Activated CD8-positive, alpha-beta memory T cell treated with anti-CD3 and anti-CD28 coated beads, Interleukin-2, amount 10 ng/mL, durations not matched to agents 7 days and 5 days (primary cell): ENCODE results near the gene HINT3. TPM values are rescaled to one million over a fixed set of nuclear protein-coding genes. Genes with fewer than 3 reads are reported as not detected.
"Not testable (repeated sequence)": the region's sequence is repeated elsewhere in the genome, so short reads cannot be mapped to it uniquely, and the experiment has no call there.

Source experiments
- ATAC-seq: fragments of 150-1000 bp; cut with Tn5 transposase; one replicate; pipeline ENCODE4 v1.10.0; 2021; ENCODE audit warnings: moderate library complexity
- CTCF ChIA-PET: fragments of 350-600 bp; sonication (Branson Sonifier 250); formaldehyde crosslinking; loops from one replicate; lab custom pipeline; 2021; ENCODE audit warnings: antibody characterized with exemption; lab: Charles Lee
- DNase-seq: peaks from one replicate; pipeline ENCODE4 v3.0.0-alpha.2; 2020
- H3K27ac Mint-ChIP-seq: one replicate; pipeline ENCODE4 v1.8.0; 2021; ENCODE audit warnings: mild to moderate bottlenecking, mixed read lengths
- H3K27me3 Mint-ChIP-seq: one replicate; pipeline ENCODE4 v1.8.0; 2021; ENCODE audit warnings: mixed read lengths
- H3K36me3 Mint-ChIP-seq: one replicate; pipeline ENCODE4 v1.8.0; 2021; ENCODE audit warnings: mild to moderate bottlenecking, mixed read lengths
- H3K4me1 Mint-ChIP-seq: one replicate; pipeline ENCODE4 v1.8.0; 2021; ENCODE audit warnings: mixed read lengths
- H3K4me3 Mint-ChIP-seq: one replicate; pipeline ENCODE4 v1.8.0; 2021; ENCODE audit warnings: mild to moderate bottlenecking, moderate library complexity, mixed read lengths
- H3K9me3 Mint-ChIP-seq: one replicate; pipeline ENCODE4 v1.8.0; 2022; ENCODE audit warnings: low read depth, mixed read lengths
- total RNA-seq, 2 experiments: library from RNA; stranded (reverse); gene quantifications; one replicate each; pipeline ENCODE4 v1.2.3, GENCODE V29; 2021

HINT3 gene
- total RNA-seq, 2 experiments from 2014 or later, result 8.7 to 9.3 TPM

DNA sequence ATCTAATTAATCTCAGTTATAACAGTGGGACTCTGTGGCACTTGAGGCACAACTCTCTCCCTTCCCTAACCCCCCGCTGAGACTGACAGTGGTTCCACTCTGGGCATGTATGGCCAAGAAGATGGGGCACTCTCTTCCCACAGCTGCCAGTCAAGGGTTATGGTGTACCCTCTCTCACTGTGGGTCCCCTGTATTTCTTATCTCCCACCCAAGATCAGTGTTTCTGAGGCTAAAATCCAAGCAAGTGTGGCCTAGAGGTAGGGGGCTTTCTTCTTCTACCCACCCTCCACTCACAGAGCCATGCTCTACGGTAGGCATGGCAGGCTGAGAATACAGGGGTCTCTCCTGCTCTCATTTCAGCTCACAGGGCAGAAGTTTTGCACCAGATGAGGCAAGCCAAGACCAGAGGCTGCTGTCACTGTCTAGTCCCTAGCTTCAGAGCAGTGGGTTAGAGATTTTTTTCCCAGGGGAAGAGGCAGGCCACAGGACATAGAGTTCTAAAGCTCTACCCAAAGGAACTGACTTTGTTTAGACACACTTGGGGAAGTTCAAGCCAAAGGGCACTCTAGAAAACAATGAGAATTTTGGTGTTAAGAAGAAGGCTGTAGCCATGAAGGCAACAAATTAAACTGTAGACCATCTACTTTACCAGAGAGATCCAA, 31.7 kb upstream of the HINT3 start:
- CTCF ChIA-PET, result interaction anchor here (0.7 to 1.2 kb wide), 5 partner anchors 14 to 134 kb away, joined by 3 to 6 read pairs (median 3); partner anchors contain the start of genes HINT3 and NCOA7
- no peaks in the 10 kb centered on the region for H3K27me3 Mint-ChIP-seq
- H3K9me3 Mint-ChIP-seq, result no peaks in the 10 kb centered on the region
- H3K4me3 Mint-ChIP-seq, result no peak overlapping the region
- peaks cover 52% of the 10 kb centered on the region for H3K4me1 Mint-ChIP-seq
- H3K27ac Mint-ChIP-seq, result peak overlapping the region; percentile 65
- DNase-seq (no peak), ATAC-seq (no peak)
- peaks cover 63% of the 10 kb centered on the region for H3K36me3 Mint-ChIP-seq

DNA sequence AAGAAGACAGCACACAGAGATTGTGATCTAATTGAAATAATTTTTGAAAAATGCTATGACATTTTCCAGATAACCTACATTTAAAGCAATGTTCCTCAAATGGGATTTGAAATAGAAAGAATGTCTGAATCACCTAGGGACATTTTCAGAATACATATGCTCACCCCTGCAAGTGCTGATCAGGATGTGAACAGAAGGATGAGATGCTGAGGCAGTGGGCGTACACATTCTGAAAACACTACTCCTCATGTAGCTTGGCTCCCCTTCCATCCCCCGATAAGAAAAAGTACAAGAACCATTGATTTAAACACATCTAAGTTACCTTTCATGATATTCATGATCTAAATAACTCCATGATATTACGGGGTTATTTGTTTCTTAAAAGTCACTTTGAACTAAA, 29.9 kb upstream of the HINT3 start:
- peaks cover 69% of the 10 kb centered on the region for H3K36me3 Mint-ChIP-seq
- no peak overlapping the region for H3K4me3 Mint-ChIP-seq
- H3K4me1 Mint-ChIP-seq, result peaks cover 50% of the 10 kb centered on the region
- H3K9me3 Mint-ChIP-seq, result no peaks in the 10 kb centered on the region
- CTCF ChIA-PET, result interaction anchor here (1.2 to 1.3 kb wide), 2 partner anchors 10 to 29 kb away, joined by 3 read pairs; no protein-coding TSS in a partner anchor
- DNase-seq, result no peak
- ATAC-seq, result no peak
- no peaks in the 10 kb centered on the region for H3K27me3 Mint-ChIP-seq
- no peak overlapping the region for H3K27ac Mint-ChIP-seq

DNA sequence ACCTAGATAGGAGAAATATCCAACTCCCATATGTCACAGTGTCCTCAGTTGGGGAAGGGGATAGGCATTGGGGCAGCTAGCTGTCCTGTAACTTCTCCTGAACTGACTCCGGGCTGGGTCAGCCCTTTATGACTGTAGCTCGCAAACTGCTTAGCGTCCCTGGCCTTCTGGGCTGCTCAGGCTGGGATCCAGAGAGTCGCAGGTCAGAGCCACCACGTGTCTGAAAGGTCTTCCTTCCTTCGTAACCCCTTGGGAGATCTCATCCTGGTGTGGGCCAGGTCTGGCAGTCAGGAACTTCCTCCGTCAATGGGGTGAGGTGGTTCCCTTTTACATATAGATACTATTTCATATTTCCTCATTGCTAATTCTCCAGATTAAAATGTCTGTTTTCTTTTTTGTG, 28.8 kb upstream of the HINT3 start:
- Mint-ChIP-seq H3K27ac (no peak overlapping the region), H3K4me1 (peaks cover 49% of the 10 kb centered on the region), H3K4me3 (no peak overlapping the region), H3K27me3 (no peaks in the 10 kb centered on the region), H3K36me3 (peaks cover 68% of the 10 kb centered on the region), H3K9me3 (no peaks in the 10 kb centered on the region)
- CTCF ChIA-PET, result interaction anchor here (1.1 kb wide), 1 partner anchor 136 kb away, joined by 4 read pairs; no protein-coding TSS in a partner anchor
- DNase-seq (no peak), ATAC-seq (no peak)

DNA sequence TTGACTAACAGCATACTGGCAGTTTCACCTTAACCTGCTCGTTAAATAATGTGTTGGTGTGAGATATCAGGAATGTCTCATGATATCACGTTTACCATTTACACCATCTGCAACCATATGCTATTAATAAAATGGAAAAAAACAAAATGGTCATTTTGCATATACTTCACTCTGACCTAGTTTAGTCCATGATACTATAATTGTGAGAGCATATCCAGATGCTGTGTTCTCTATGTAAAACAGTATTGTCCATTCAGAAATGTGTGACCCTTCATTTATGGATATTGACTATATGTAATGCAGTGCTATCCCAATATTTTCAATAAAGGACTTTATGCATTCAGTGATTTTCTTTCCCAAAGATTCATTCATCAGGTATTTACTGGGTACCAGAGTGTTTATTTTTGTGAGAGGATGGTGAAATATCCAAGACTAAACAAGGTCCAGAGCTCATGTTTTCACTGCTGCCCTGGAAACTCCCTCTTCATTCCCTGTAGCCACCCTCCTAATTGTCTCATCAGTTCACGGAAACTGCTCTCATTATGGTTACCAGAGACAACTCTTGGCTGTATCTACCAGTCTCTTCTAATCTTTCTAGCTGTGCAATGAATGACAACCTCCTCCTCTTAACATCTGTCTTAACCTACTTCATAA, 25.7 kb upstream of the HINT3 start:
- no peak for DNase-seq
- no peak overlapping the region for H3K4me3 Mint-ChIP-seq
- CTCF ChIA-PET, result no interaction called here
- H3K9me3 Mint-ChIP-seq, result no peaks in the 10 kb centered on the region
- H3K27ac Mint-ChIP-seq, result no peak overlapping the region
- no peak for ATAC-seq
- peaks cover 46% of the 10 kb centered on the region for H3K36me3 Mint-ChIP-seq
- H3K27me3 Mint-ChIP-seq, result no peaks in the 10 kb centered on the region
- peaks cover 24% of the 10 kb centered on the region for H3K4me1 Mint-ChIP-seq

DNA sequence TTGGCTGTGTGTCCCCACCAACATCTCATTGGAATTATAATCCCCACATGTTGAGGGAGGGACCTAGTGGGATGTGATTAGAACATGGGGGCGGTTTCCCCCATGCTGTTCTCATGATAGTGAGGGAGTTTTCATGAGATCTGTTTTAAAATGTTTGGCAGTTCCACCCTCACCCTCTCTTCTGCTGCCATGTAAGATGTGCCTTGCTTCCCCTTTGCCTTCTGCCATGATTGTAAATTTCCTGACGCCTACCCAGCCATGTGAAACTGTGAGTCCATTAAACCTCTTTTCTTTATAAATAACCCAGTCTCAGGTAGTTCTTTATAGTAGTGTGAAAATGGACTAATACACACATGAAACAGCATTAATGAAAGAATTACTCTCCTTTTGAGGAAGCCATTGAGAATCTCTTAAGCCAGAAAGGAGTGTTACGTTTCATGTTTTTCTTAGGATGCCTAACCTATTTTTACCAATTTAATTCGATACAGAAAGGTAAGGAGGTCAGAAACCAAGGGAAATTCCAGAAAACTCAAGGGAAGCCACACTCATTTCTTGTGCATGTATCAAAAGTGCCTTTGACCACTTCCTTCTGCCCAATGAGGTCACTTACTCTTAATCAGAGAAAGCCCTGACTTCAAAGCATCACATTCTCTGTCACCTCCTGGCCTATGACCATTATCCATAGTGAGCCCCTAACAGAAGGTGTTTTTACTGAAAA, 24.7 kb upstream of the HINT3 start:
- CTCF ChIA-PET, result interaction anchor here (0.8 to 1.4 kb wide), 6 partner anchors 12 to 142 kb away, joined by 3 to 7 read pairs (median 4); partner anchors contain the start of gene HINT3
- peak; percentile 62 for ATAC-seq
- Mint-ChIP-seq H3K9me3 (no peaks in the 10 kb centered on the region), H3K4me3 (no peak overlapping the region), H3K27ac (peak overlapping the region; percentile 18), H3K36me3 (peaks cover 43% of the 10 kb centered on the region), H3K27me3 (no peaks in the 10 kb centered on the region), H3K4me1 (peaks cover 17% of the 10 kb centered on the region)
- DNase-seq, result no peak

DNA sequence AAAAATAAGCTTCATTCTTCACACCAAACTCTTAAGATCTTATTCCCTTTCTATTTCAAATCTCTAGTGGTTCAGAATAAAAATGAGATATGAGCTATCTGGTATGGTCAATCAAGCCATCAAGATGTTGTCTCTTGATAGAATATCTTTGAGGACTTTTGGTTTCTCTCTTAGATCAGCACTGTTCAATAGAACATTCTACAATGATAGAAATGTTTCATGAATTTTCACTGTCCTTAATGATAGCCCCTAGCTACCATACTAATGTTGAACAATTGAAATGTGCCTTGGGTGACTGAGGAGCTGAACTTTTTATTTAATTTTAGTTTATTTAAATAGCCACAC, 24.1 kb upstream of the HINT3 start:
- peaks cover 40% of the 10 kb centered on the region for H3K36me3 Mint-ChIP-seq
- CTCF ChIA-PET, result interaction anchor here (0.8 to 1.4 kb wide), 6 partner anchors 12 to 143 kb away, joined by 3 to 7 read pairs (median 4); partner anchors contain the start of gene HINT3
- ATAC-seq, result peak; percentile 25
- H3K4me3 Mint-ChIP-seq, result no peak overlapping the region
- H3K27ac Mint-ChIP-seq, result no peak overlapping the region
- DNase-seq, result no peak
- H3K4me1 Mint-ChIP-seq, result peaks cover 17% of the 10 kb centered on the region
- H3K9me3 Mint-ChIP-seq, result no peaks in the 10 kb centered on the region
- no peaks in the 10 kb centered on the region for H3K27me3 Mint-ChIP-seq

DNA sequence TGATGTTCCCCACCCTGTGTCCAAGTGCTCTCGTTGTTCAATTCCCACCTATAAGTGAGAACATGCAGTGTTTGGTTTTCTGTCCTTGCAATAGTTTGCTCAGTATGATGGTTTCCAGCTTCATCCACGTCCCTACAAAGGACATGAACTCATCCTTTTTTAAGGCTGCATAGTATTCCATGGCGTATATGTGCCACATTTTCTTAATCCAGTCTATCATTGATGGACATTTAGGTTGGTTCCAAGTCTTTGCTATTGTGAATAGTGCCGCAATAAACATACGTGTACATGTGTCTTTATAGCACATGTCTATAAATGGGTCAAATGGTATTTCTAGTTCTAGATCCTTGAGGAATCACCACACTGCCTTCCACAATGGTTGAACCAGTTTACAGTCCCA, 21.1 kb upstream of the HINT3 start:
- ATAC-seq, H3K9me3 Mint-ChIP-seq, H3K27me3 Mint-ChIP-seq, H3K4me3 Mint-ChIP-seq, DNase-seq, H3K27ac Mint-ChIP-seq: not testable (repeated sequence)
- peaks cover 31% of the 10 kb centered on the region for H3K4me1 Mint-ChIP-seq
- H3K36me3 Mint-ChIP-seq, result peaks cover 23% of the 10 kb centered on the region
- CTCF ChIA-PET, result interaction anchor here (1.3 to 1.8 kb wide), 2 partner anchors 20 to 22 kb away, joined by 3 to 6 read pairs; partner anchors contain the start of gene HINT3

DNA sequence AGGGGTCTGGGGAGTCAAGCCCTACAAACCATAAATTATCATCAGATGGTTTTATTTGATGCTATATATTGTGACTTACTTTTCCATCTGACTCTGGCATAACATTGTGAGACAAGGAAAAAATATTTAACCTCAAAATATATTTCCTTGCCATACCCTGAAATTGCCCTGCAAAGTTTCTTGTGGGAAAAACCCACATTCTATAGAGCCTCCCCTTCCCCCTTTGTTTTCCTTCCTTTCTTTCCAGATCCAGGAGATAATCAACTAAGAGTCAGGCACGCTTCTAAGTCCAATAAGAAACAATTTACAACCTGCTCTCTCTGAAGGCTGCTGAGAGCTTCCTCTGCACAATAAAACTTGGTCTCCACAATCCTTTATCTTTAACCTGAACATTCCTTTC, 17.5 kb upstream of the HINT3 start:
- no peaks in the 10 kb centered on the region for H3K36me3 Mint-ChIP-seq
- no peak for DNase-seq
- H3K9me3 Mint-ChIP-seq, result no peaks in the 10 kb centered on the region
- ATAC-seq, result no peak
- H3K4me1 Mint-ChIP-seq, result peaks cover 21% of the 10 kb centered on the region
- peaks cover 13% of the 10 kb centered on the region for H3K27me3 Mint-ChIP-seq
- H3K4me3 Mint-ChIP-seq, result no peak overlapping the region
- no peak overlapping the region for H3K27ac Mint-ChIP-seq
- CTCF ChIA-PET, result interaction anchor here (1.5 to 2.3 kb wide), 3 partner anchors 13 to 33 kb away, joined by 3 to 9 read pairs (median 5); partner anchors contain the start of gene HINT3

DNA sequence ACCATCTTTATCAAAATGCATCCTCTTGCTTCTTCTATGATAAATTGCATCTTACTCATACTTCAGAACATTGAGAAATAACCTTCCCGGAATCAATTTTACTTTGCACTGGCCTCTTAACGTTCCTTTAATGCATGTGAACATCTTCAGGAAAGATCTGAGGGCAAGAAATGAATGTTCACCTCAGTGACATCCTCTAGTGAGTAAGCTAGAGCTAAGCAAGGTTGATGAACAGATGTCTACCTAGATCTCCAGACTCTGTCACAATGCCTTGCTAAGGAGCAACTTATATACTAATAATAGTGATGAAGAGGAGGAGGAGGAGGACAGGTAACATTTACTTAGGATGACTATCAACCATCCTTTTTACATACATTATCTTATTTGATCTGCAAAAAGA, 16.8 kb upstream of the HINT3 start:
- H3K36me3 Mint-ChIP-seq, result no peaks in the 10 kb centered on the region
- H3K4me3 Mint-ChIP-seq, result no peak overlapping the region
- CTCF ChIA-PET, result interaction anchor here (1.8 to 2.3 kb wide), 2 partner anchors 12 to 16 kb away, joined by 5 to 9 read pairs; partner anchors contain the start of gene HINT3
- ATAC-seq (peak; percentile 55), DNase-seq (no peak)
- H3K9me3 Mint-ChIP-seq, result no peaks in the 10 kb centered on the region
- H3K4me1 Mint-ChIP-seq, result peaks cover 21% of the 10 kb centered on the region
- no peak overlapping the region for H3K27ac Mint-ChIP-seq
- peaks cover 13% of the 10 kb centered on the region for H3K27me3 Mint-ChIP-seq

DNA sequence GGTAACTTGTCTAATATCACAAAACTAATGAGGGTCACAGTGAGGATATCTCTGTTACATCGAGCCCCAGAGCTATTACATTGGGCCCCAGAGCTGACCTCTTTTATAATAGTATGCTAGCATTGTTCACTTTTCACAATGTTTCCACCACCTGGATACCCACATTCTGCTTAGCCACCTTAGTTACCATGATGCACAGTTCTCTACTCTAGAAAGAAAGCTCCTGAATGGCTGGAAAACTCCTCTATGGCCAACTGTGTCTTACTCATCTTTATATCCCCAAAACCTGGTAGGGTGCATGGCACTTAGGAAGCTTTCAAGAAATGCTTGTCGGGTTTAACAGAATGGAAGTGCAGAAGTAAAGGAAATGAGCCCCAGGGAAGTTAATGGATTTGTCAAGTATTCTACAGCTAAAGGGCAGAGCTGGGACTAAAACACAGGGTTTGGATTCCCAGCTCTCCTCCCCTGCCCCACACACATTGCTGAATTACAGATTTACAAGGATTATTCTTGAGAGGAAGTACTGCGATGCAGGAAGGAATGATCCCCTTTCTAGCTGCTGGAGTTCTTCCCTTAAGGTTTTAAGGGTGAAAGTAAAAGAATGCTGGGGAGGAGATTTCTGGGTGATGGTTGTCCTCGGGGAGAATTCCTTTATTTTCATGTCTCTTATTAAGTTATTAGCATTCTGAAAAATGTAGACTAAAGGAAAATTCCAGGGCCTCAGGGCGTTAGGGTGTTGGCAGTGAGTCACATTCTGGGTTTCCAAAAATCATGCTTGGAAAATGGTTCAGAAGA, 16.1 kb upstream of the HINT3 start:
- Mint-ChIP-seq H3K4me1 (peaks cover 21% of the 10 kb centered on the region), H3K4me3 (no peak overlapping the region), H3K27ac (no peak overlapping the region), H3K27me3 (peaks cover 13% of the 10 kb centered on the region), H3K9me3 (no peaks in the 10 kb centered on the region), H3K36me3 (no peaks in the 10 kb centered on the region)
- ATAC-seq, result no peak
- CTCF ChIA-PET, result interaction anchor here (0.8 to 2.3 kb wide), 2 partner anchors 12 to 15 kb away, joined by 3 to 9 read pairs; partner anchors contain the start of gene HINT3
- no peak for DNase-seq

DNA sequence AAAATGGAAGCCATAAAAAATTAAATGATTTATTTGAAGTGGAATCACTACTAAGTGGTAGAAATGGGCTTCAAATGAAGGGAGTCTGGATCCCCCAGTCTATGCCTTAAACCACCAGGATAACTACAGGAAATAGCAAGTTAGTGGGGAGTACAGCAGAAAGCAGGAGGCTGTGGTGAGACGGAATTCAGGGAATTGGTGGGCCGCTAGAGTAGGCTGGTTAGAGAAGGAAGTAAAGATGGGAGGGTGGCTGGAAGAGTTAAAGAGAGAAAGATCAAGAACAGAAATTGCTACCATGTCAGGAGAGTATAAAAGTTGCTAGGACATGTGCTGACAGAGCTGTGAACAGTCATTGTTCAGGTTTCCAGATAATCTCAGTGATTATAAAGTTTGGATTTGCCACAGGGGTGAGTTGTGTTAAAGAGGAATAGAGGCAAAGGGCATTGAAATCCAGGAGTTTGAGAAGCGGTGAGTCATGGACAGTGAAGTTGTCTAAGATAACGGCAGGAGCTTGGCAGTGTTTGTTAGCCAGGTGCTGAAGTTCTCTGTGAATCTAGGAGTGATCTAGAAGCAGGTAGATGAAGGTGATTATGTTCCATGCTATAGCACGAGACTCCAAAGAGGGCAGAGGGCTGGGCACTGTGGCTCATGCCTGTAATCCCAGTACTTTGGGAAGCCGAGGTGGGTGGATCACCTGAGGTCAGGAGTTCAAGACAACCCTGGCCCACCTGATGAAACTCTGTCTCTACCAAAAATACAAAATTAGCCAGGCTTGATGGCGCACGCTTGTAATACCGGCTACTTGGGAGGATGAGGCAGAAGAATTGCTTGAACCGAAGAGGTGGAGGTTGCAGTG, 13.7 kb upstream of the HINT3 start:
- DNase-seq (no peak), ATAC-seq (no peak)
- no peaks in the 10 kb centered on the region for H3K9me3 Mint-ChIP-seq
- CTCF ChIA-PET, result interaction anchor here (0.6 to 2.6 kb wide), 4 partner anchors 10 to 428 kb away, joined by 3 to 13 read pairs (median 4); partner anchors contain the start of gene HINT3
- H3K27ac Mint-ChIP-seq, result no peak overlapping the region
- peaks cover 26% of the 10 kb centered on the region for H3K4me1 Mint-ChIP-seq
- no peaks in the 10 kb centered on the region for H3K36me3 Mint-ChIP-seq
- H3K27me3 Mint-ChIP-seq, result peaks cover 13% of the 10 kb centered on the region
- H3K4me3 Mint-ChIP-seq, result no peak overlapping the region
